PC-9 (cell line): Measurements from ENCODE around the gene ZNF699. TPM values are rescaled to one million over a fixed set of nuclear protein-coding genes. Genes with fewer than 3 reads are reported as not detected.

ENCODE experiments used
- BruUV-seq: library from RNA; stranded (reverse); fragments of 400-500 nt; replicated peaks from 2 replicates; lab custom pipeline; 2021; lab: Mats Ljungman, UMichigan
- CTCF ChIA-PET: fragments of 300-600 bp; sonication (Branson Sonifier 250); formaldehyde crosslinking; loops from one replicate; lab custom pipeline; 2022; ENCODE audit warnings: antibody characterized with exemption; lab: Charles Lee
- POLR2A ChIA-PET: fragments of 300-600 bp; sonication (Branson Sonifier 250); formaldehyde crosslinking; loops from one replicate; lab custom pipeline; 2022; ENCODE audit warnings: antibody characterized with exemption; ENCODE audit not compliant: unreplicated experiment; lab: Charles Lee
- DNase-seq, 2 experiments: peaks; one replicate each; pipeline versions ENCODE4 v3.0.0 to v3.0.0-alpha.2; 2015 to 2022; ENCODE audit warnings: mixed read lengths in 1 of 2
- H2AFZ ChIP-seq: fragments of 200-600 bp; sonication (generic); 2 replicates; pipeline ENCODE4 v1.8.1; 2017; ENCODE audit warnings: antibody characterized with exemption
- H3F3A ChIP-seq: fragments of 200-600 bp; sonication (generic); 2 replicates; pipeline ENCODE4 v1.8.1; 2017; ENCODE audit warnings: antibody characterized with exemption, mild to moderate bottlenecking, low read depth; ENCODE audit not compliant: insufficient read depth
- H3K27ac ChIP-seq: fragments of 200-600 bp; sonication (generic); 2 replicates; pipeline ENCODE4 v1.6.1; 2016; ENCODE audit warnings: mixed run types
- H3K27me3 ChIP-seq: fragments of 200-600 bp; sonication (generic); 2 replicates; pipeline ENCODE4 v1.6.1; 2016; ENCODE audit warnings: low read depth, mixed run types; ENCODE audit not compliant: insufficient read depth
- H3K36me3 ChIP-seq: fragments of 200-600 bp; sonication (generic); 2 replicates; pipeline ENCODE4 v1.6.1; 2016; ENCODE audit warnings: low read depth, mixed run types
- H3K4me1 ChIP-seq: fragments of 200-600 bp; sonication (generic); replicated peaks from 2 replicates; pipeline ENCODE4 v1.6.1; 2016; ENCODE audit warnings: mixed run types; ENCODE audit not compliant: insufficient read depth
- H3K4me2 ChIP-seq: fragments of 200-600 bp; sonication (generic); 2 replicates; pipeline ENCODE4 v1.6.1; 2017; ENCODE audit warnings: mixed run types
- H3K4me3 ChIP-seq: fragments of 200-600 bp; sonication (generic); 2 replicates; pipeline ENCODE4 v1.6.1; 2016; ENCODE audit warnings: mixed run types
- H3K79me2 ChIP-seq: fragments of 200-600 bp; sonication (generic); 2 replicates; pipeline ENCODE4 v1.6.1; 2017; ENCODE audit warnings: low read depth, mixed run types
- H3K9me2 ChIP-seq: fragments of 200-600 bp; sonication (generic); 2 replicates; pipeline ENCODE4 v1.8.1; 2017; ENCODE audit warnings: mild to moderate bottlenecking; ENCODE audit not compliant: insufficient read depth
- H3K9me3 ChIP-seq: fragments of 200-600 bp; sonication (generic); 2 replicates; pipeline ENCODE4 v1.8.1; 2016; ENCODE audit warnings: low read depth; ENCODE audit not compliant: insufficient read depth
- H4K20me1 ChIP-seq: fragments of 200-600 bp; sonication (generic); 2 replicates; pipeline ENCODE4 v1.8.1; 2017; ENCODE audit not compliant: insufficient read depth
- EZH2 ChIP-seq: fragments of 200-600 bp; sonication (generic); IDR thresholded peaks from 2 replicates; pipeline ENCODE4 v1.8.0; 2017; ENCODE audit warnings: antibody characterized with exemption, low read depth
- intact Hi-C: fragments of 100-400 bp; cut with micrococcal nuclease; formaldehyde crosslinking; loops from one replicate; pipeline ENCODE4 v1.10.0; 2022; ENCODE audit not compliant: unreplicated experiment
- total RNA-seq: library from RNA; stranded (reverse); gene quantifications from 2 replicates; pipeline ENCODE4 v1.2.3, GENCODE V29; 2021
- TF ChIP-seq, protein P1 (sequence below): fragments of 200-600 bp; sonication (generic); conservative IDR thresholded peaks from 2 replicates; pipeline ENCODE4 v1.6.1; 2017; ENCODE audit warnings: mixed run types, antibody characterized with exemption, mild to moderate bottlenecking, moderate library complexity

The ZNF699 gene
- total RNA-seq, 1 experiment from 2014 or later = 2.2 TPM

GRCh38 chr19:9309974-9310446 lies 372 bp upstream of the ZNF699 start:
- Histone ChIP-seq H3K4me1 (peaks cover 13% of the 10 kb centered on the region; the same call in 1 of the 2 replicates), H3K9me2 (no peaks in the 10 kb centered on the region), H2AFZ (peak overlapping the region; percentile 99), H4K20me1 (no peaks in the 10 kb centered on the region), H3K79me2 (no peaks in the 10 kb centered on the region), H3K27ac (peak overlapping the region; percentile 14; the same call in 1 of the 2 replicates), H3F3A (peaks cover 18% of the 10 kb centered on the region; the same call in 1 of the 2 replicates), H3K27me3 (no peaks in the 10 kb centered on the region), H3K4me2 (peak overlapping the region; percentile 71), H3K4me3 (peak overlapping the region; percentile 64), H3K36me3 (no peaks in the 10 kb centered on the region), H3K9me3 (peaks cover 7% of the 10 kb centered on the region; the same call in 1 of the 2 replicates)
- ChIA-PET POLR2A (interaction anchor here (0.5 kb wide), 1 partner anchor 102 kb away, joined by 4 read pairs; no protein-coding TSS in a partner anchor), CTCF (no interaction called here)
- intact Hi-C loops = loop anchor here (1.0 to 10.0 kb wide), 3 partner anchors 13 to 485 kb away; no protein-coding TSS in a partner anchor
- DNase-seq = peak in 1 of 2 experiments; percentile 85
- no TSS peak for BruUV-seq
- no peak for TF ChIP-seq EZH2
- TF ChIP-seq, protein P1, sequence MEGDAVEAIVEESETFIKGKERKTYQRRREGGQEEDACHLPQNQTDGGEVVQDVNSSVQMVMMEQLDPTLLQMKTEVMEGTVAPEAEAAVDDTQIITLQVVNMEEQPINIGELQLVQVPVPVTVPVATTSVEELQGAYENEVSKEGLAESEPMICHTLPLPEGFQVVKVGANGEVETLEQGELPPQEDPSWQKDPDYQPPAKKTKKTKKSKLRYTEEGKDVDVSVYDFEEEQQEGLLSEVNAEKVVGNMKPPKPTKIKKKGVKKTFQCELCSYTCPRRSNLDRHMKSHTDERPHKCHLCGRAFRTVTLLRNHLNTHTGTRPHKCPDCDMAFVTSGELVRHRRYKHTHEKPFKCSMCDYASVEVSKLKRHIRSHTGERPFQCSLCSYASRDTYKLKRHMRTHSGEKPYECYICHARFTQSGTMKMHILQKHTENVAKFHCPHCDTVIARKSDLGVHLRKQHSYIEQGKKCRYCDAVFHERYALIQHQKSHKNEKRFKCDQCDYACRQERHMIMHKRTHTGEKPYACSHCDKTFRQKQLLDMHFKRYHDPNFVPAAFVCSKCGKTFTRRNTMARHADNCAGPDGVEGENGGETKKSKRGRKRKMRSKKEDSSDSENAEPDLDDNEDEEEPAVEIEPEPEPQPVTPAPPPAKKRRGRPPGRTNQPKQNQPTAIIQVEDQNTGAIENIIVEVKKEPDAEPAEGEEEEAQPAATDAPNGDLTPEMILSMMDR = no peak

DNA sequence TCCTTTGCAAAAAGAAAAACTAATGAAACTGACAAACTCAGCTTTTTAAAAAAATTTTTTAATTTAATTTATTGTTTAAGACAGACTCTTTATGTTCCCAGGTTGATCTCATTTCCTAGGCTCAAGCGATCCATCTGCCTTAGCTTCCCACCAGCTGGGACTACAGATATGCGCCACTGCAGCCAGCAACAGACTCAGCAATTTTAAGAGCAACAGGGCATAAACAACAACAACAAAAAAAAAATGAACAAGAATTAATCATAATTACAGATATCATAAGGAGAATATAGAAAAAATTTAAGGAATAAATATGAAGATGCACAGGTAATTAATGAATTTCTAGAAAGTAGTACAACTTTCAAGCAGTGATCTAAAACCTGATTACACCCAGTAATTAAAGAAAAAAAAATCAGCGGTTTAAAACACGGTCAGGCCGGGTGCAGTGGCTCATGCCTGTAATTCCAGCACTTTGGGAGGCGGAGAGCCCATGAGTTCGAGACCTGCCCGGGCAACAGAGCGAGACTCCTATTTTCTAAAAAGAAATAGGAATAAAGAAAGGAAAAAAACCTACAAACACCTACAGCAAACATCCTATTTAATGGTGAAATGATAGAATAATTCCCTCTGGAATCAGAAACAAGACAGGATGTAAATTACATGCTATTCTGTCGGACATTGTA lies 1.4 kb downstream of the ZNF699 start:
- ChIA-PET CTCF (no interaction called here), POLR2A (no interaction called here)
- intact Hi-C loops = loop anchor here (2.0 kb wide), 1 partner anchor 171 kb away; no protein-coding TSS in a partner anchor
- peak overlapping the region; percentile 64; the same call in 1 of the 2 replicates for H3K4me3 ChIP-seq
- H3K27ac ChIP-seq = no peak overlapping the region
- no peak overlapping the region for H2AFZ ChIP-seq
- peaks cover 12% of the 10 kb centered on the region; the same call in 1 of the 2 replicates for H3K9me3 ChIP-seq
- H3K4me2 ChIP-seq = peak overlapping the region; percentile 71
- BruUV-seq = no TSS peak
- H3K9me2 ChIP-seq = no peaks in the 10 kb centered on the region
- no peaks in the 10 kb centered on the region for H3K27me3 ChIP-seq
- DNase-seq = no peak
- no peaks in the 10 kb centered on the region for H3K79me2 ChIP-seq
- H4K20me1 ChIP-seq = no peaks in the 10 kb centered on the region
- TF ChIP-seq, protein P1 = no peak
- TF ChIP-seq EZH2 = no peak
- no peaks in the 10 kb centered on the region for H3K36me3 ChIP-seq
- H3F3A ChIP-seq = peaks cover 18% of the 10 kb centered on the region; the same call in 1 of the 2 replicates
- peaks cover 9% of the 10 kb centered on the region; the same call in 1 of the 2 replicates for H3K4me1 ChIP-seq

DNA sequence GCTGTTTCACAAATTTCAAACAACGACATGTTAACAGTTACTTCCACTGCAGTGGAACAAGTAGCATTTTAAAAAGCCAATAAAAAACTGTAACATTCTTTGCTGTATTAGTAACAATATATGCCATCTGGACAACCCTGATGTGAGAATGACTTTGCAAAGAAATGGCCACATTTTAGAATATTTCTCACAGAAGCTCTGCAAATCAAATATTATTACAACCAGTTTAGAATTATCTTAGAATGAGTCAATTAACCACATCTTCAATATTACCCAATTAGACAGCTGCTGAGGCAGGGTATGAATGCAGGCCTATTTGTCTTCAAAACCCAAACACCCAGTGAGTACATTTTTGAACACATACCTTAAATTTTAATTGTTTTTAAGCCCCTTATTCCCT lies 3.2 kb downstream of the ZNF699 start:
- Histone ChIP-seq H3K4me2 (no peak overlapping the region), H3K27ac (no peak overlapping the region)

More for the DNA sequence above, 3.2 kb downstream of the ZNF699 start:
- Histone ChIP-seq H2AFZ (no peak overlapping the region), H3K79me2 (no peaks in the 10 kb centered on the region), H4K20me1 (no peaks in the 10 kb centered on the region), H3K36me3 (no peaks in the 10 kb centered on the region), H3K27me3 (no peaks in the 10 kb centered on the region), H3K9me2 (no peaks in the 10 kb centered on the region), H3K9me3 (peaks cover 5% of the 10 kb centered on the region; the same call in 1 of the 2 replicates), H3K4me1 (peaks cover 9% of the 10 kb centered on the region; the same call in 1 of the 2 replicates), H3F3A (peaks cover 18% of the 10 kb centered on the region; the same call in 1 of the 2 replicates), H3K4me3 (no peak overlapping the region)
- TF ChIP-seq EZH2 = no peak
- TF ChIP-seq, protein P1 = no peak
- intact Hi-C loops = no loop called here
- ChIA-PET CTCF (no interaction called here), POLR2A (no interaction called here)
- DNase-seq = peak in 1 of 2 experiments; percentile 61
- BruUV-seq = no TSS peak
